HG02571 (cell line): ENCODE results near the gene NRIP1.
"Not testable (repeated sequence)": the region's sequence is repeated elsewhere in the genome, so short reads cannot be mapped to it uniquely, and the experiment has no call there.

Source experiments
- ATAC-seq: cut with Tn5 transposase; IDR thresholded peaks from one replicate; pipeline ENCODE4 v1.9.1; 2021; ENCODE audit warnings: mild to moderate bottlenecking, moderate library complexity; ENCODE audit not compliant: unreplicated experiment

NRIP1 gene

GRCh38 chr21:15039607-15040299 is 25.0 kb downstream of the NRIP1 start:
- no peak for ATAC-seq

GRCh38 chr21:15037900-15038293 is 26.9 kb downstream of the NRIP1 start:
- ATAC-seq, result no peak

- no peak for ATAC-seq
These were observed 27.5 kb downstream of the NRIP1 start for GRCh38 chr21:15037095-15037899.

- ATAC-seq, result no peak
These were observed 28.6 kb downstream of the NRIP1 start for GRCh38 chr21:15036189-15036588.

- no peak for ATAC-seq
These were observed 30.5 kb downstream of the NRIP1 start for GRCh38 chr21:15034126-15034853.

GRCh38 chr21:15031790-15032357 is 32.9 kb downstream of the NRIP1 start:
- no peak for ATAC-seq

GRCh38 chr21:15031362-15031761 is 33.4 kb downstream of the NRIP1 start:
- not testable (repeated sequence) for ATAC-seq

GRCh38 chr21:15030861-15031260 is 33.9 kb downstream of the NRIP1 start:
- not testable (repeated sequence) for ATAC-seq

GRCh38 chr21:15029077-15029476 is 35.7 kb downstream of the NRIP1 start:
- ATAC-seq, result no peak

GRCh38 chr21:15028186-15028585 is 36.6 kb downstream of the NRIP1 start:
- ATAC-seq, result no peak

- no peak for ATAC-seq
These were observed 37.7 kb downstream of the NRIP1 start for GRCh38 chr21:15027056-15027455.

- no peak for ATAC-seq
These were observed 38.4 kb downstream of the NRIP1 start for GRCh38 chr21:15026370-15026769.

GRCh38 chr21:15023776-15024175 is 41.0 kb downstream of the NRIP1 start:
- no peak for ATAC-seq

GRCh38 chr21:15022608-15023261 is 42.1 kb downstream of the NRIP1 start:
- ATAC-seq, result no peak

- ATAC-seq, result no peak
These were observed 44.0 kb downstream of the NRIP1 start for GRCh38 chr21:15020797-15021196.

GRCh38 chr21:15018382-15018781 is 46.4 kb downstream of the NRIP1 start:
- no peak for ATAC-seq

- no peak for ATAC-seq
These were observed 49.0 kb downstream of the NRIP1 start for GRCh38 chr21:15015622-15016471.

GRCh38 chr21:15014221-15014620 is 50.6 kb downstream of the NRIP1 start:
- no peak for ATAC-seq

- no peak for ATAC-seq
These were observed 52.8 kb downstream of the NRIP1 start for GRCh38 chr21:15011967-15012366.

GRCh38 chr21:15010645-15011044 is 54.2 kb downstream of the NRIP1 start:
- no peak for ATAC-seq
